Neural crest cell (in vitro differentiated cells): Measurements from ENCODE around the gene OR1F1. TPM values are rescaled to one million over a fixed set of nuclear protein-coding genes. Genes with fewer than 3 reads are reported as not detected.
"Not testable (repeated sequence)": the region's sequence is repeated elsewhere in the genome, so short reads cannot be mapped to it uniquely, and the experiment has no call there.

Experiments used
- DNase-seq: peaks from one replicate; pipeline ENCODE4 v3.0.0; 2021; ENCODE audit warnings: low read depth, mixed read lengths, low spot score
- H3K27ac Mint-ChIP-seq: one replicate; pipeline ENCODE4 v1.8.0; 2021; ENCODE audit warnings: mild to moderate bottlenecking, mixed read lengths; ENCODE audit not compliant: unreplicated experiment
- H3K27me3 Mint-ChIP-seq: 2 replicates; pipeline ENCODE4 v1.8.0; 2021; ENCODE audit warnings: low read depth, mild to moderate bottlenecking, mixed read lengths
- H3K36me3 Mint-ChIP-seq: 2 replicates; pipeline ENCODE4 v1.8.0; 2021; ENCODE audit warnings: low read depth, mild to moderate bottlenecking, mixed read lengths
- H3K4me1 Mint-ChIP-seq: 2 replicates; pipeline ENCODE4 v1.8.0; 2021; ENCODE audit warnings: mixed read lengths
- H3K4me3 Mint-ChIP-seq: one replicate; pipeline ENCODE4 v1.8.0; 2021; ENCODE audit warnings: mild to moderate bottlenecking, mixed read lengths
- H3K9me3 Mint-ChIP-seq: 2 replicates; pipeline ENCODE4 v1.8.0; 2021; ENCODE audit warnings: mixed read lengths
- total RNA-seq: library from RNA; stranded (reverse); gene quantifications from 2 replicates; pipeline ENCODE4 v1.2.1, GENCODE V29; 2021
- TF ChIP-seq, protein P1 (sequence below): fragments of 200-600 bp; sonication (generic); conservative IDR thresholded peaks from 2 replicates; pipeline ENCODE4 v1.5.0; 2021; ENCODE audit warnings: antibody characterized with exemption, mild to moderate bottlenecking

Gene OR1F1
- total RNA-seq, 1 donor from 2014 or later = 0.35 TPM

GRCh38 chr16:3180445-3180878, 7.5 kb upstream of the OR1F1 start:
- DNase-seq = no peak
- peaks cover 94% of the 10 kb centered on the region for H3K27me3 Mint-ChIP-seq
- TF ChIP-seq, protein P1, sequence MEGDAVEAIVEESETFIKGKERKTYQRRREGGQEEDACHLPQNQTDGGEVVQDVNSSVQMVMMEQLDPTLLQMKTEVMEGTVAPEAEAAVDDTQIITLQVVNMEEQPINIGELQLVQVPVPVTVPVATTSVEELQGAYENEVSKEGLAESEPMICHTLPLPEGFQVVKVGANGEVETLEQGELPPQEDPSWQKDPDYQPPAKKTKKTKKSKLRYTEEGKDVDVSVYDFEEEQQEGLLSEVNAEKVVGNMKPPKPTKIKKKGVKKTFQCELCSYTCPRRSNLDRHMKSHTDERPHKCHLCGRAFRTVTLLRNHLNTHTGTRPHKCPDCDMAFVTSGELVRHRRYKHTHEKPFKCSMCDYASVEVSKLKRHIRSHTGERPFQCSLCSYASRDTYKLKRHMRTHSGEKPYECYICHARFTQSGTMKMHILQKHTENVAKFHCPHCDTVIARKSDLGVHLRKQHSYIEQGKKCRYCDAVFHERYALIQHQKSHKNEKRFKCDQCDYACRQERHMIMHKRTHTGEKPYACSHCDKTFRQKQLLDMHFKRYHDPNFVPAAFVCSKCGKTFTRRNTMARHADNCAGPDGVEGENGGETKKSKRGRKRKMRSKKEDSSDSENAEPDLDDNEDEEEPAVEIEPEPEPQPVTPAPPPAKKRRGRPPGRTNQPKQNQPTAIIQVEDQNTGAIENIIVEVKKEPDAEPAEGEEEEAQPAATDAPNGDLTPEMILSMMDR = no peak
- peaks cover 7% of the 10 kb centered on the region for H3K36me3 Mint-ChIP-seq
- H3K4me1 Mint-ChIP-seq = peaks cover 20% of the 10 kb centered on the region
- no peak overlapping the region for H3K27ac Mint-ChIP-seq
- H3K9me3 Mint-ChIP-seq = no peaks in the 10 kb centered on the region
- H3K4me3 Mint-ChIP-seq = peak overlapping the region; percentile 84

DNA sequence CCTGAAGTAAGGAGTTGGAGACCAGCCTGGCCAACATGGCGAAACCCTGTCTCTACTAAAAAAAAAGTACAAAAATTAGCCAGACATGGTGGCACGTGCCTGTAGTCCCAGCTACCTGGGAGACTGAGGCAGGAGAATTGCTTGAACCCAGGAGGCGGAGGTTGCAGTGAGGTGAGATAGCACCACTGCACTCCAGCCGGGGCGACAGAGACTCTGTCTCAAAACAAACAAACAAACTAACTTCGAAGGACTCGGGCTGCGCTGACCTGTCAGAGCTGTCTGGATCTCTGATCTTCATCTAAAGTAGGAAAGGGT, 5.8 kb upstream of the OR1F1 start:
- H3K9me3 Mint-ChIP-seq, DNase-seq, H3K36me3 Mint-ChIP-seq: not testable (repeated sequence)
- Mint-ChIP-seq H3K4me1 (peaks cover 15% of the 10 kb centered on the region), H3K4me3 (peak overlapping the region; percentile 86), H3K27ac (peak overlapping the region; percentile 65), H3K27me3 (peaks cover 94% of the 10 kb centered on the region)

DNA sequence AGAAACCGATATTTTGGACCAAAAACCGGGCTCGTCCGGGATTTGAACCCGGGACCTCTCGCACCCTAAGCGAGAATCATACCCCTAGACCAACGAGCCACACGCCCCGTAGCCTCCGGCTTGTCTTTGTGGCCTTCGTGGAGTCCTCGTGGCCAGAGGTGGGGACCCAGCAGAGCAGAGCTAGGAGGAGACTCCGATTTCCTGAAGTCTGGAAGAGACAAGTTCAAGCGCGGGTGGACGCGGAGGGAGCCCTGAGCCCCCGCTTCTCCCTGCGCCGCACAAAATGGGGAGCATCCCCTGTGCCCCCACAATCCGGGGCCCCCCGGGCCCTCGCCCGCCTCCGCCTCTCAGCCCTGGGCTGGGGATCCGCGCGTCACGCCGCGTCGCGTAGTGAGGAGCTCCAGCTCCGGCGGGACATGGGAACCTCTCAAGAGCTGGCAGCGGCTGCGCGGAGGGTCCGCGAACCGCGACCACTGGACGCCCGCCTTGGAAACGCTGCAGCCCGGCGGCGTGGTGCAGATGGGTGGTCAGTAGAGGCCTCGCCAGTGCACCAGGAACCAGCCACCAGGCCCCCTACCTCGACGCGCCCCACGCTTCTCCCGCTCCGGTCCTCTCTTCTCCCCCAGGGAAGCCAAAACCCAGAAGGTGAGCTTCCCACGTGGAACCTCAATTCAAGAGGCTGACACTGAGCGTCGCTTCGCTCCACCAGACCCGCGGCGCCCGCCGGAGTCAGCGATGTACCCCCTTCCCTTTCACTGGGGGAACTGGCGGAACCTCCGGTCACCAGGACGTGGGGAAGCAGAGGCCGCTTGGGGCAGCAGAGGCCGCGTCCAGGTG, 5.2 kb upstream of the OR1F1 start:
- peaks cover 7% of the 10 kb centered on the region for H3K36me3 Mint-ChIP-seq
- H3K27ac Mint-ChIP-seq = peak overlapping the region; percentile 65
- TF ChIP-seq, protein P1 = no peak
- H3K9me3 Mint-ChIP-seq = no peaks in the 10 kb centered on the region
- peaks cover 19% of the 10 kb centered on the region for H3K4me1 Mint-ChIP-seq
- peak; percentile 75 for DNase-seq
- peaks cover 94% of the 10 kb centered on the region for H3K27me3 Mint-ChIP-seq
- H3K4me3 Mint-ChIP-seq = peak overlapping the region; percentile 86

DNA sequence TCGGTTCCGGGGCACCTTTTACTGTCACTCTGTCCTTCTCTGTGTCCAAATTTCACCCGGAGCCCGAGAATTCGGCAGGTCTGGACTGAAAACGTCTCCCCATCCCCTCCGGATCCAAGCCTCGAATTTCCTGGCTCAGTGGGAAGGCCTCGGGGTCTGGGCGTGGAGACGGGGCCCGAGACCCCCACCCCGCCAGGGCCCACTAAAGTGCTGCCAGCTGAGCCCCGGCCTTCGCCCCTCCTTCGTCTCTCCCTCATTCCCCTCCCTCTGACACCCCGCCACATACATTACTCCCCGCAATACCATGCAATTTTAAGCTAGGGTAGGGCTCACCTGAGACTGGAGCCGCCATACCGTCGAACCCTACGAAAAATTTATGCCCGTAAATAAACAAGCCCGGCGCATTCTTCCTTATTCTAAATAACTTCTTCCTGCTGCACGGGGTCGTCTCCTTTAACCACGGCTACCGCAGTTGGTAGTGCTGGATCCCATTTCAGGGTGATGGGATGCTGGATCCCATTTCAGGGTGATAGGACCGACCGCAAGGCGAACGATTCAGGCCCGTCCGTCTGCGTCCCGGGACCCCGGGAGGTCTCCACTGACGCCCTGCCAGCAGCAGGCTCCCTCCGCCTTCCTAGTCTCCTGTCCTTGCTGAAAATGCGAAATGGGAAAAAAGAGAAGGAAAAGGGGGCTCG, 4.4 kb upstream of the OR1F1 start:
- peaks cover 94% of the 10 kb centered on the region for H3K27me3 Mint-ChIP-seq
- peak overlapping the region; percentile 10 for H3K27ac Mint-ChIP-seq
- H3K4me3 Mint-ChIP-seq = peak overlapping the region; percentile 86
- H3K4me1 Mint-ChIP-seq = peaks cover 24% of the 10 kb centered on the region
- no peaks in the 10 kb centered on the region for H3K9me3 Mint-ChIP-seq
- H3K36me3 Mint-ChIP-seq = peaks cover 7% of the 10 kb centered on the region
- no peak for DNase-seq
- TF ChIP-seq, protein P1 = no peak

- H3K27me3 Mint-ChIP-seq = peaks cover 95% of the 10 kb centered on the region
- no peak for DNase-seq
- H3K9me3 Mint-ChIP-seq = no peaks in the 10 kb centered on the region
These were observed 886 bp upstream of the OR1F1 start for GRCh38 chr16:3186946-3187690.

More at GRCh38 chr16:3186946-3187690, 886 bp upstream of the OR1F1 start:
- peaks cover 7% of the 10 kb centered on the region for H3K36me3 Mint-ChIP-seq
- H3K4me3 Mint-ChIP-seq = peak overlapping the region; percentile 98
- H3K27ac Mint-ChIP-seq = no peak overlapping the region
- TF ChIP-seq, protein P1 = no peak
- H3K4me1 Mint-ChIP-seq = peaks cover 46% of the 10 kb centered on the region
